ENCODE results near the gene RFX3. TPM values are rescaled to one million over a fixed set of nuclear protein-coding genes. Genes with fewer than 3 reads are reported as not detected.
"Not testable (repeated sequence)": the region's sequence is repeated elsewhere in the genome, so short reads cannot be mapped to it uniquely, and the experiment has no call there.

Gene RFX3
- total RNA-seq, 1 experiment from 2014 or later = 5.7 TPM

DNA sequence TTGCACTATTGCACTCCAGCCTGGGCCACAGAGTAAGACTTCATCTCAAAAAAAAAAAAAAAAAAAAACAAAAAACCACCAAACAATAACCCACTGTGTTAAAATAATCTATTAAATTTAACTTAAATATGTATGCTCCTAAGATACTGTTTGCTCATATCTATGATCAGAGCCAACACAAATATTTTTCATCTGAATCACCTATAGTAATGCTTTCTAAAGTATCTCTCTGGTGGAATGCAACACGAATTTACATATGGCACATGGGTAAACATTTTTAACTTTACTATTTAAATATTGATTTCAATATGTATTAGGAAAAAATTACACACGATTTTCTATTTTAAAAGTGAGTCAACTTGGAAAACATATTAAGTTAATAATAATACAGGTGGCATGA, 196.4 kb downstream of the RFX3 start:
- no TSS peak for BruUV-seq (replicated peaks)
- intact Hi-C loops (cut with micrococcal nuclease; ENCODE audit: unreplicated experiment) = no loop called here
- Histone ChIP-seq H3K27me3 (ENCODE audit: control insufficient read depth, insufficient read depth, low read length) (no peaks in the 10 kb centered on the region), H3K4me1 (ENCODE audit: control insufficient read depth, insufficient read depth, low read length) (no peaks in the 10 kb centered on the region), H3K36me3 (ENCODE audit: control insufficient read depth, insufficient read depth, low read length) (no peaks in the 10 kb centered on the region), H3K4me3 (ENCODE audit: low read depth in 2 of 2, low read length in 2 of 2) (no peak overlapping the region), H3K9me3 (ENCODE audit: control insufficient read depth, insufficient read depth, low read depth, low read length) (no peaks in the 10 kb centered on the region), H3K27ac (ENCODE audit: low read length) (no peak overlapping the region)
- ChIA-PET CTCF (no interaction called here), POLR2A (no interaction called here)
- in situ Hi-C loops (cut with HindIII; ENCODE audit: low pct_unique_long_range_greater_than_20kb, low sequenced_read_pairs) = no loop called here
- TF ChIP-seq TCF7L2 (IDR thresholded peaks at IDR 0.05; ENCODE audit: low read depth, low read length) (no peak), POLR2AphosphoS5 (IDR thresholded peaks at IDR 0.05; ENCODE audit: low read depth, low read length) (no peak), SIN3A (IDR thresholded peaks at IDR 0.05; ENCODE audit: borderline replicate concordance, insufficient read depth, low read depth, low read length) (no peak)
- TF ChIP-seq, protein P1, sequence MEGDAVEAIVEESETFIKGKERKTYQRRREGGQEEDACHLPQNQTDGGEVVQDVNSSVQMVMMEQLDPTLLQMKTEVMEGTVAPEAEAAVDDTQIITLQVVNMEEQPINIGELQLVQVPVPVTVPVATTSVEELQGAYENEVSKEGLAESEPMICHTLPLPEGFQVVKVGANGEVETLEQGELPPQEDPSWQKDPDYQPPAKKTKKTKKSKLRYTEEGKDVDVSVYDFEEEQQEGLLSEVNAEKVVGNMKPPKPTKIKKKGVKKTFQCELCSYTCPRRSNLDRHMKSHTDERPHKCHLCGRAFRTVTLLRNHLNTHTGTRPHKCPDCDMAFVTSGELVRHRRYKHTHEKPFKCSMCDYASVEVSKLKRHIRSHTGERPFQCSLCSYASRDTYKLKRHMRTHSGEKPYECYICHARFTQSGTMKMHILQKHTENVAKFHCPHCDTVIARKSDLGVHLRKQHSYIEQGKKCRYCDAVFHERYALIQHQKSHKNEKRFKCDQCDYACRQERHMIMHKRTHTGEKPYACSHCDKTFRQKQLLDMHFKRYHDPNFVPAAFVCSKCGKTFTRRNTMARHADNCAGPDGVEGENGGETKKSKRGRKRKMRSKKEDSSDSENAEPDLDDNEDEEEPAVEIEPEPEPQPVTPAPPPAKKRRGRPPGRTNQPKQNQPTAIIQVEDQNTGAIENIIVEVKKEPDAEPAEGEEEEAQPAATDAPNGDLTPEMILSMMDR (IDR thresholded peaks at IDR 0.05) = no peak
- TF ChIP-seq, protein P2, sequence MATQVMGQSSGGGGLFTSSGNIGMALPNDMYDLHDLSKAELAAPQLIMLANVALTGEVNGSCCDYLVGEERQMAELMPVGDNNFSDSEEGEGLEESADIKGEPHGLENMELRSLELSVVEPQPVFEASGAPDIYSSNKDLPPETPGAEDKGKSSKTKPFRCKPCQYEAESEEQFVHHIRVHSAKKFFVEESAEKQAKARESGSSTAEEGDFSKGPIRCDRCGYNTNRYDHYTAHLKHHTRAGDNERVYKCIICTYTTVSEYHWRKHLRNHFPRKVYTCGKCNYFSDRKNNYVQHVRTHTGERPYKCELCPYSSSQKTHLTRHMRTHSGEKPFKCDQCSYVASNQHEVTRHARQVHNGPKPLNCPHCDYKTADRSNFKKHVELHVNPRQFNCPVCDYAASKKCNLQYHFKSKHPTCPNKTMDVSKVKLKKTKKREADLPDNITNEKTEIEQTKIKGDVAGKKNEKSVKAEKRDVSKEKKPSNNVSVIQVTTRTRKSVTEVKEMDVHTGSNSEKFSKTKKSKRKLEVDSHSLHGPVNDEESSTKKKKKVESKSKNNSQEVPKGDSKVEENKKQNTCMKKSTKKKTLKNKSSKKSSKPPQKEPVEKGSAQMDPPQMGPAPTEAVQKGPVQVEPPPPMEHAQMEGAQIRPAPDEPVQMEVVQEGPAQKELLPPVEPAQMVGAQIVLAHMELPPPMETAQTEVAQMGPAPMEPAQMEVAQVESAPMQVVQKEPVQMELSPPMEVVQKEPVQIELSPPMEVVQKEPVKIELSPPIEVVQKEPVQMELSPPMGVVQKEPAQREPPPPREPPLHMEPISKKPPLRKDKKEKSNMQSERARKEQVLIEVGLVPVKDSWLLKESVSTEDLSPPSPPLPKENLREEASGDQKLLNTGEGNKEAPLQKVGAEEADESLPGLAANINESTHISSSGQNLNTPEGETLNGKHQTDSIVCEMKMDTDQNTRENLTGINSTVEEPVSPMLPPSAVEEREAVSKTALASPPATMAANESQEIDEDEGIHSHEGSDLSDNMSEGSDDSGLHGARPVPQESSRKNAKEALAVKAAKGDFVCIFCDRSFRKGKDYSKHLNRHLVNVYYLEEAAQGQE (IDR thresholded peaks at IDR 0.05; ENCODE audit: insufficient read depth in 1 of 2, low read depth in 2 of 2, low read length in 1 of 2) = no peak
- DNase-seq (ENCODE audit: low read depth, low spot score) (no peak), ATAC-seq (no peak)

DNA sequence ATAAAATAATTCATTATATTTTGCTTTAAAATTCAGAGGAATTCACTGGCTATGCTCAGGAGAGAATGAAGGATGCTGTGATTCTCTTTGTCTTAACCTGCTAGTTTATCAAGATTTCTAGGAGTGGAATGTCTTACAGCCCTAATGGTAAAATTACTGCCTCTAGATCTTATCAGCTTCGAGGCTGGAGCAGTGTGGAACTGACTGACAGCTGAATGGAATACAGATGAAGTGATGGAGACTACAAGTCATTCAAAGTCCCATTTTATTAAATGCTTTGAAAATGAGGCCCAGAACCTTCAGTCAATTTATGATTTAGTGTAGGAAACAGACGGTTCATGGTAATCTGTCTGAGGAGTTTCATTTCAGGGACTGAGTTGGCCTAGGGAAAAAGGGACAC, 202.1 kb downstream of the RFX3 start:
- H3K36me3 ChIP-seq (ENCODE audit: control insufficient read depth, insufficient read depth, low read length) = no peaks in the 10 kb centered on the region
- no peak overlapping the region for H3K4me3 ChIP-seq (ENCODE audit: low read depth in 2 of 2, low read length in 2 of 2)
- in situ Hi-C loops (cut with HindIII; ENCODE audit: low pct_unique_long_range_greater_than_20kb, low sequenced_read_pairs) (no loop called here), intact Hi-C loops (cut with micrococcal nuclease; ENCODE audit: unreplicated experiment) (no loop called here)
- H3K4me1 ChIP-seq (ENCODE audit: control insufficient read depth, insufficient read depth, low read length) = no peaks in the 10 kb centered on the region
- H3K9me3 ChIP-seq (ENCODE audit: control insufficient read depth, insufficient read depth, low read depth, low read length) = no peaks in the 10 kb centered on the region
- no TSS peak for BruUV-seq (replicated peaks)
- no peak for ATAC-seq
- no peak overlapping the region for H3K27ac ChIP-seq (ENCODE audit: low read length)
- TF ChIP-seq TCF7L2 (IDR thresholded peaks at IDR 0.05; ENCODE audit: low read depth, low read length) (no peak), POLR2AphosphoS5 (IDR thresholded peaks at IDR 0.05; ENCODE audit: low read depth, low read length) (no peak)
- ChIA-PET CTCF (no interaction called here), POLR2A (no interaction called here)
- DNase-seq (ENCODE audit: low read depth, low spot score) = no peak
- H3K27me3 ChIP-seq (ENCODE audit: control insufficient read depth, insufficient read depth, low read length) = no peaks in the 10 kb centered on the region

DNA sequence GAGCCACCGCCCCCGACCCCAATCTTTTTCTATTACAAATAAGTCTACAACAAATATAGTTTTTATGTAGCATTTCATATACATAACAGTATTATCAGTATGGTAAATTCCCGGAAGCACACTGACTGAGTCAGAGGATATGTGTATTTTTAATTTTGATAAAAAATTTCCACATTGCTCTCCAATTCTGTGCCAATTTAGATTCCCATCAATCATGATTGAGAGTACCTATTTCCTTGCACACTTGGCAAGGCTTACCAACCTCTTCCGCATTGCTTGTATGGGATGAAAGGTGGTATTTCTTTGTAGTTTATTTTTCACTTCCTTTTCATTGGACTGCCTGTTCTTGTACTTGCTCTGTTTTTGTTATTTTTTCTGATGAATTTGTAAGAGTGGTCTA, 204.6 kb downstream of the RFX3 start:
- no peaks in the 10 kb centered on the region for H3K9me3 ChIP-seq (ENCODE audit: control insufficient read depth, insufficient read depth, low read depth, low read length)
- H3K27ac ChIP-seq (ENCODE audit: low read length) = no peak overlapping the region
- no peaks in the 10 kb centered on the region for H3K4me1 ChIP-seq (ENCODE audit: control insufficient read depth, insufficient read depth, low read length)
- H3K36me3 ChIP-seq (ENCODE audit: control insufficient read depth, insufficient read depth, low read length) = no peaks in the 10 kb centered on the region
- CTCF ChIA-PET = no interaction called here
- POLR2A ChIA-PET = no interaction called here
- TF ChIP-seq, protein P1 (IDR thresholded peaks at IDR 0.05) = no peak
- TF ChIP-seq SIN3A (IDR thresholded peaks at IDR 0.05; ENCODE audit: borderline replicate concordance, insufficient read depth, low read depth, low read length) (no peak), POLR2AphosphoS5 (IDR thresholded peaks at IDR 0.05; ENCODE audit: low read depth, low read length) (no peak), TCF7L2 (IDR thresholded peaks at IDR 0.05; ENCODE audit: low read depth, low read length) (no peak)
- TF ChIP-seq, protein P2 (IDR thresholded peaks at IDR 0.05; ENCODE audit: insufficient read depth in 1 of 2, low read depth in 2 of 2, low read length in 1 of 2) = no peak
- DNase-seq (ENCODE audit: low read depth, low spot score) (no peak), ATAC-seq (no peak)
- in situ Hi-C loops (cut with HindIII; ENCODE audit: low pct_unique_long_range_greater_than_20kb, low sequenced_read_pairs) (no loop called here), intact Hi-C loops (cut with micrococcal nuclease; ENCODE audit: unreplicated experiment) (no loop called here)
- BruUV-seq (replicated peaks) = no TSS peak
- no peak overlapping the region for H3K4me3 ChIP-seq (ENCODE audit: low read depth in 2 of 2, low read length in 2 of 2)
- no peaks in the 10 kb centered on the region for H3K27me3 ChIP-seq (ENCODE audit: control insufficient read depth, insufficient read depth, low read length)

DNA sequence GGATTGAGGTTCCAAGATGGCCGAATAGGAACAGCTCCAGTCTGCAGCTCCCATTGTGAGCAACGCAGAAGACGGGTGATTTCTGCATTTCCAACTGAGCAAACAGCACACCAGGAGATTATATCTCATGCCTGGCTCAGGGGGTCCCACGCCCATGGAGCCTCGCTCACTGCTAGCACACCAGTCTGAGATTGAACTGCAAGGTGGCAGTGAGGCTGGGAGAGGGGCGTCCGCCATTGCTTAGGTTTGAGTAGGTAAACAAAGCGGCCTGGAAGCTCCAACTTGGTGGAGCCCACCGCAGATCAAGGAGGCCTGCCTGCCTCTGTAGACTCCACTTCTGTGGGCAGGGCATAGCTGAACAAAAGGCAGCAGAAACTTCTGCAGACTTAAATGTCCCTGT, 213.2 kb downstream of the RFX3 start:
- DNase-seq (ENCODE audit: low read depth, low spot score); H3K4me1 ChIP-seq (ENCODE audit: control insufficient read depth, insufficient read depth, low read length); in situ Hi-C loops (cut with HindIII; ENCODE audit: low pct_unique_long_range_greater_than_20kb, low sequenced_read_pairs); POLR2A ChIA-PET; BruUV-seq (replicated peaks); H3K36me3 ChIP-seq (ENCODE audit: control insufficient read depth, insufficient read depth, low read length); H3K9me3 ChIP-seq (ENCODE audit: control insufficient read depth, insufficient read depth, low read depth, low read length); H3K27me3 ChIP-seq (ENCODE audit: control insufficient read depth, insufficient read depth, low read length); ATAC-seq; CTCF ChIA-PET; intact Hi-C loops (cut with micrococcal nuclease; ENCODE audit: unreplicated experiment); H3K4me3 ChIP-seq (ENCODE audit: low read depth in 2 of 2, low read length in 2 of 2); H3K27ac ChIP-seq (ENCODE audit: low read length): not testable (repeated sequence)

Data from Panc1 (cell line).